WI38 (cell line): ENCODE measurements around the gene TTBK2.

Source experiments
- H3K4me3 ChIP-seq: 2 replicates; pipeline ENCODE4 v1.5.1; 2011; ENCODE audit warnings: low read depth, mild to moderate bottlenecking, control low read depth, low read length
- CTCF ChIP-seq: IDR thresholded peaks from 2 replicates; pipeline ENCODE4 v1.5.1; 2012; ENCODE audit warnings: low read depth, mild to moderate bottlenecking, control low read depth, low read length

Gene TTBK2

DNA sequence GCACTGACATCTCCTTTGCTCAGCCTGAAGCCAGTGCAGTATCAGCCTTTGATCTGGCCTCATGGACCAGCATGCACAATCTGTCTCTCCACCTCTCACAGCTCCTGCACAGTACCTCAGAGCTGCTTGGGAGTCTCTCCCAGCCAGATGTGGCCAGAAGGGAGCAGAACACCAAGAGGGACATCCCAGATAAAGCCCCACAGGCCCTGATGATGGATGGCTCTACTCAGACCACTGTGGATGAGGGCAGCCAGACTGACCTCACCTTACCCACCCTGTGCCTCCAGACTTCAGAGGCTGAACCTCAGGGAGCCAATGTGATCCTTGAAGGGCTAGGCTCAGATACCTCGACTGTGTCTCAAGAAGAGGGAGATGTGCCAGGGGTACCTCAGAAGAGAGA, 228.0 kb downstream of the TTBK2 start:
- H3K4me3 ChIP-seq: no peak overlapping the region
- TF ChIP-seq CTCF: no peak

DNA sequence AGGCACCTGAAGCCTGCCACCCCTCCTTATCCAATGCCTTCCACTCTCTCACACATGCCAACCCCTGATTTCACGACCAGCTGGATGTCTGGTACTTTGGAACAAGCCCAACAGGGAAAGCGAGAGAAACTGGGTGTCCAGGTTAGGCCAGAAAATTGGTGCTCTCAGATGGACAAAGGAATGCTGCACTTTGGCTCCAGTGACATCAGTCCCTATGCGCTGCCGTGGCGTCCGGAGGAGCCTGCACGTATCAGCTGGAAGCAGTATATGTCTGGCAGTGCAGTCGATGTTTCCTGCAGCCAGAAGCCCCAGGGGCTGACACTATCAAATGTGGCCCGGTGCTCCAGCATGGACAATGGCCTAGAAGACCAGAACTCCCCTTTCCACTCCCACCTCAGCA, 228.8 kb downstream of the TTBK2 start:
- H3K4me3 ChIP-seq: no peak overlapping the region
- no peak for TF ChIP-seq CTCF

- TF ChIP-seq CTCF: no peak
- H3K4me3 ChIP-seq: no peak overlapping the region
Measured at GRCh38 chr15:42691308-42691707, 229.3 kb downstream of the TTBK2 start.
